GM12873 (cell line): ENCODE measurements around the gene ASAH2.

Experiments
- TF ChIP-seq, protein P1 (sequence below): IDR thresholded peaks from 2 replicates; pipeline ENCODE4 v1.5.1; 2012; ENCODE audit warnings: low read depth, mild to moderate bottlenecking, moderate library complexity, low read length, control low read depth; ENCODE audit not compliant: insufficient read depth; ENCODE audit errors: missing control alignments

The ASAH2 gene

GRCh38 chr10:50251394-50251793, at the start of gene ASAH2:
TSS of gene ASAH2 (minus strand) at chr10:50251516. CDS start at chr10:50248610, 2,906 bp downstream.
- TF ChIP-seq, protein P1, sequence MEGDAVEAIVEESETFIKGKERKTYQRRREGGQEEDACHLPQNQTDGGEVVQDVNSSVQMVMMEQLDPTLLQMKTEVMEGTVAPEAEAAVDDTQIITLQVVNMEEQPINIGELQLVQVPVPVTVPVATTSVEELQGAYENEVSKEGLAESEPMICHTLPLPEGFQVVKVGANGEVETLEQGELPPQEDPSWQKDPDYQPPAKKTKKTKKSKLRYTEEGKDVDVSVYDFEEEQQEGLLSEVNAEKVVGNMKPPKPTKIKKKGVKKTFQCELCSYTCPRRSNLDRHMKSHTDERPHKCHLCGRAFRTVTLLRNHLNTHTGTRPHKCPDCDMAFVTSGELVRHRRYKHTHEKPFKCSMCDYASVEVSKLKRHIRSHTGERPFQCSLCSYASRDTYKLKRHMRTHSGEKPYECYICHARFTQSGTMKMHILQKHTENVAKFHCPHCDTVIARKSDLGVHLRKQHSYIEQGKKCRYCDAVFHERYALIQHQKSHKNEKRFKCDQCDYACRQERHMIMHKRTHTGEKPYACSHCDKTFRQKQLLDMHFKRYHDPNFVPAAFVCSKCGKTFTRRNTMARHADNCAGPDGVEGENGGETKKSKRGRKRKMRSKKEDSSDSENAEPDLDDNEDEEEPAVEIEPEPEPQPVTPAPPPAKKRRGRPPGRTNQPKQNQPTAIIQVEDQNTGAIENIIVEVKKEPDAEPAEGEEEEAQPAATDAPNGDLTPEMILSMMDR = no peak

DNA sequence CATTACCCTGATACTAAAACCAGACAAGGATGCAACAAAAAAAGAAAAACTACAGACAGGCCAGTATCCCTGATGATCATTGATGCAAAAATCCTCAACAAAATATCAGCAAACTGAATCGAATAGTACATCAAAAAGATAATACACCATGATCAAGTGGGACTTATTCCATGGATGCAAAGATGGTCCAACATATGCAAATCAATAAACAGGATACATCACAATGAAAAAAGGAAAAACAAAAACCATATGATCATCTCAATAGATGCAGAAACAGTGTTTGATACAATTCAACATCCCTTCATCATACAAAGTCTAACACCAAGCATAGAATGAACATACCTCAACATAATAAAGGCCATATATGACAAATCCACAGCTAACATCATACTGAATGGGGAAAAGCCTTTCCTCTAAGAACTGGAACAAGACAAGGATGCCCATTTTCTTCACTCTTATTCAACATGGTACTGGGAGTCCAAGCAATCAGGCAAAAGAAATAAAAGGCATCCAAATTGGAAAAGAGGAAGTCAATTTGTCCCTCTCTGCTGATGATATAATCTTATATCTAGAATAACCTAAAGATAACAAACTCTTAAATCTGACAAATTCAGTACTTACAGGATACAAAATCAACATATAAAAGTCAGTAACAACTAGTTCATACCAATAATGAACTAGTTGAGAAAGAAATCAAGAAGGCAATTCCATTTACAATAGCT, 48.8 kb upstream of the ASAH2 start:
- TF ChIP-seq, protein P1 = no peak

- TF ChIP-seq, protein P1 = no peak
These were observed 44.1 kb upstream of the ASAH2 start for GRCh38 chr10:50295367-50295766.

GRCh38 chr10:50294582-50294981, 43.3 kb upstream of the ASAH2 start:
- TF ChIP-seq, protein P1 = no peak

DNA sequence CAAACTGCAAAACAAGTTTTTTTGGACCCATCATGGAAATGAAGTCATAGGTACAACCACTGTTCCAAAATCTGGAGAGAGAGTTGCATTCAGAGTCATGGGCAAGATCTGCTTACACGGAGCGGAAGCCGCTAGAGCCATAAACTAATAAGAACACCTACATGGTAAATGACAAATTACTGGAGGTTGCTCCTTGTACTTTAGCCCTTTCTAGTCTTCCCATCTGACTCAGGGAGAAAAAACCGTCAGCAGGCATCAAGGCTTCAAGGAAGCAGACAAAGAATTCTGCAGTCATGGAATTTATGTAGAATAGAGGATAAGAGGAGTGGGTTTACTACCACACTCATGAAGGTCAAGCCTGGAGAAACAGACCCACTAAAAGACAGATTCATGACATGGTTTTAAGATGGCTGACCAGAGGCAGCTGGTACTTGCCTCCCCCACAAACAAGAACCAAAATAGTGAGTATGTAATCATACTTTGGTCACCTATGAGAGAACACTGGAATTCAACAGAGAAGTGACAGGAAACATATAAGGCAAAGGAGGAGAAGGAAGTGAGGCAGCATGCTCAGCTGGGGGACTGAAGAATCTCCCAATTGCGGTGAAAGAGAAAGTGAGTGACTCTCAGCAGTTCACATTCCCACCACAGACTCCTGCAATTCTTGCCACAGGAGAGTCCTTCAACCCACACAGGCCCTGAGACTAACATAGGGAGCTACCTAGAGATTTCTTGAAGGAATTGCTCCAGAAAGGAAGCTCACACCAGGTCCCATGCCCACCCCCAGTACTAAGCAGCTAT, 42.4 kb upstream of the ASAH2 start:
- TF ChIP-seq, protein P1 = no peak

GRCh38 chr10:50291261-50291850, 40.0 kb upstream of the ASAH2 start:
- TF ChIP-seq, protein P1 = peak; percentile 53

GRCh38 chr10:50289196-50289595, 37.9 kb upstream of the ASAH2 start:
- TF ChIP-seq, protein P1 = no peak
